Neuronal stem cell (in vitro differentiated cells): ENCODE results near the gene UFM1.

Source experiments
- DNase-seq: peaks from one replicate; pipeline ENCODE4 v3.0.0-alpha.2; 2013; ENCODE audit warnings: low spot score
- H2AFZ ChIP-seq: one replicate; pipeline ENCODE4 v1.6.1; 2013; ENCODE audit warnings: mild to moderate bottlenecking, low read length, inconsistent platforms
- H2AK5ac ChIP-seq: 2 replicates; pipeline ENCODE4 v1.6.1; 2013; ENCODE audit warnings: low read depth, mild to moderate bottlenecking, inconsistent platforms, low read length, moderate library complexity, mixed read lengths
- H2BK120ac ChIP-seq: 2 replicates; pipeline ENCODE4 v1.6.1; 2013; ENCODE audit warnings: low read depth, mild to moderate bottlenecking, inconsistent platforms, low read length, moderate library complexity, mixed read lengths
- H2BK12ac ChIP-seq: one replicate; pipeline ENCODE4 v1.6.1; 2013; ENCODE audit warnings: low read length, inconsistent platforms
- H2BK15ac ChIP-seq: 2 replicates; pipeline ENCODE4 v1.6.1; 2013; ENCODE audit warnings: mild to moderate bottlenecking, low read length, inconsistent platforms, mixed read lengths
- H2BK5ac ChIP-seq: one replicate; pipeline ENCODE4 v1.6.1; 2013; ENCODE audit warnings: inconsistent platforms, mild to moderate bottlenecking, low read length, moderate library complexity
- H3K14ac ChIP-seq: one replicate; pipeline ENCODE4 v1.6.1; 2013; ENCODE audit warnings: low read length, inconsistent platforms
- H3K18ac ChIP-seq: 2 replicates; pipeline ENCODE4 v1.6.1; 2013; ENCODE audit warnings: low read length, inconsistent platforms
- H3K23ac ChIP-seq: 2 replicates; pipeline ENCODE4 v1.6.1; 2013; ENCODE audit warnings: low read depth, mild to moderate bottlenecking, mixed read lengths, low read length, inconsistent platforms; ENCODE audit not compliant: poor library complexity
- H3K27ac ChIP-seq: replicated peaks from 3 replicates; pipeline ENCODE4 v1.5.1; 2013; ENCODE audit warnings: low read length, inconsistent platforms
- H3K27me3 ChIP-seq, 3 experiments: 2 replicates each; pipeline ENCODE4 v1.6.1; 2013; ENCODE audit warnings: low read length in 3 of 3, mild to moderate bottlenecking in 2 of 3, inconsistent platforms in 1 of 3, low read depth in 1 of 3, mixed read lengths in 1 of 3, moderate library complexity in 1 of 3; ENCODE audit not compliant: control insufficient read depth in 3 of 3, insufficient read depth in 3 of 3
- H3K36me3 ChIP-seq, 2 donors: replicated peaks in 1 of 2; 2 replicates each; pipeline ENCODE4 v1.6.1; 2013; ENCODE audit warnings: low read length in 2 of 2; ENCODE audit not compliant: control insufficient read depth in 2 of 2, insufficient read depth in 2 of 2
- H3K4ac ChIP-seq: 2 replicates; pipeline ENCODE4 v1.6.1; 2013; ENCODE audit warnings: inconsistent platforms, mild to moderate bottlenecking, low read length, moderate library complexity
- H3K4me1 ChIP-seq, 2 donors: 1 replicate in 1 of 2; 2 replicates in 1 of 2; pipeline ENCODE4 v1.6.1; 2013; ENCODE audit warnings: low read length in 2 of 2, low read depth in 1 of 2; ENCODE audit not compliant: control insufficient read depth in 2 of 2, insufficient read depth in 1 of 2
- H3K4me2 ChIP-seq: one replicate; pipeline ENCODE4 v1.6.1; 2013; ENCODE audit warnings: mild to moderate bottlenecking, low read length, inconsistent platforms; ENCODE audit not compliant: insufficient read depth, poor library complexity, severe bottlenecking
- H3K4me3 ChIP-seq, 2 donors: 2 replicates each; pipeline ENCODE4 v1.5.1; 2013; ENCODE audit warnings: low read length in 2 of 2, mild to moderate bottlenecking in 2 of 2, inconsistent platforms in 1 of 2, moderate library complexity in 1 of 2
- H3K79me1 ChIP-seq: one replicate; pipeline ENCODE4 v1.6.1; 2013; ENCODE audit warnings: low read depth, mild to moderate bottlenecking, inconsistent platforms, low read length, moderate library complexity
- H3K9ac ChIP-seq: one replicate; pipeline ENCODE4 v1.6.1; 2013; ENCODE audit warnings: mild to moderate bottlenecking, low read depth, low read length, inconsistent platforms; ENCODE audit not compliant: poor library complexity
- H3K9me3 ChIP-seq, 2 donors: replicated peaks in 1 of 2; 2 replicates each; pipeline versions ENCODE3 to v1.6.1; 2013; ENCODE audit warnings: low read length in 2 of 2, mild to moderate bottlenecking in 2 of 2, inconsistent platforms in 1 of 2, low read depth in 1 of 2, mixed read lengths in 1 of 2, moderate library complexity in 1 of 2; ENCODE audit not compliant: control insufficient read depth in 2 of 2, insufficient read depth in 1 of 2
- H4K8ac ChIP-seq: one replicate; pipeline ENCODE4 v1.6.1; 2013; ENCODE audit warnings: low read depth, mild to moderate bottlenecking, inconsistent platforms, low read length, moderate library complexity
- H4K91ac ChIP-seq: one replicate; pipeline ENCODE4 v1.6.1; 2013; ENCODE audit warnings: low read length, low read depth, mild to moderate bottlenecking, inconsistent platforms; ENCODE audit not compliant: poor library complexity
- WGBS, 2 donors: extraction: QIAGEN DNeasy Blood & Tissue Kit; methylation state at CpG; one replicate each; pipeline ENCODE4 v1.1.7; 2013; ENCODE audit warnings: missing lambda C conversion rate in 2 of 2, mixed read lengths in 1 of 2; ENCODE audit not compliant: insufficient read length in 2 of 2, insufficient replicate concordance in 1 of 2; ENCODE audit errors: extremely low coverage in 2 of 2; 5-methylcytosine and 5-hydroxymethylcytosine counted together

Gene UFM1

DNA sequence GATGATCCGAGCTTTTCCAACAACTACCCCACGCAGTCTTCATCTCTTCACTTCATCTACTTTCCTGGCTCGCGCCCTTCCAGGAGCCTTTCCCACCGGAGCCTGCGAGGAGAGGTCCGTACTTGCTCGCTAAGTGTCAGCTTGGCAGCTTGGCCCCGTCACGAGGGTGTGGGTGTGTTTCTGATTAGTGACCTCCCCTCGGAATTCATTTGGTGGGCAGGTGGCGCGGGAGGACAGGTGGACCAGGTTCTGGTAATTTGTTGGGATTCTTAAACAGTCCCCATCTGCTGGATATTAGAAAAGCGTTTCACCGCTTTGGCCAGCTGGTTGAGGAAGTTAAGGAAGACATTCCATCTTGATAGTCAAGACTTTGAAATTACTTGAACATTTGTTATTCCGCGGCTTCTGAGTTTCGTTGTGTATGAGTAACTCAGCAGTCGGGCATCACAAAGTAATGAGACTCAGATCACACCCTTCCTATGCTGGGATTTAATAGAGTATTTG lies 515 bp downstream of the UFM1 start:
- no peak overlapping the region for H2BK5ac ChIP-seq
- peak overlapping the region; percentile 88 to 96 for H3K4me3 ChIP-seq
- H2AK5ac ChIP-seq: no peak overlapping the region
- H3K4ac ChIP-seq: no peak overlapping the region
- H4K91ac ChIP-seq: no peak overlapping the region
- no peak overlapping the region for H4K8ac ChIP-seq
- no peak overlapping the region for H3K14ac ChIP-seq
- no peak overlapping the region for H2BK12ac ChIP-seq
- H3K27me3 ChIP-seq: peaks cover 0 to 1% (median 0%) of the 10 kb centered on the region in 3 experiments
- no peak for DNase-seq
- peak overlapping the region; percentile 85 for H3K9ac ChIP-seq
- H3K36me3 ChIP-seq: peaks cover 2 to 40% of the 10 kb centered on the region in 2 donors
- H3K23ac ChIP-seq: no peak overlapping the region
- no peak overlapping the region for H2BK15ac ChIP-seq
- H3K18ac ChIP-seq: peak overlapping the region; percentile 34
- no peaks in the 10 kb centered on the region for H3K79me1 ChIP-seq
- no peak overlapping the region for H2BK120ac ChIP-seq
- peak overlapping the region; percentile 86 for H2AFZ ChIP-seq
- no CpG with 5 or more reads among the region's 19 CpGs for WGBS, 2 donors
- peaks cover 0 to 9% of the 10 kb centered on the region in 2 donors for H3K4me1 ChIP-seq
- H3K4me2 ChIP-seq: peak overlapping the region; percentile 52
- no peak overlapping the region for H3K27ac ChIP-seq
- no peaks in the 10 kb centered on the region for H3K9me3 ChIP-seq

DNA sequence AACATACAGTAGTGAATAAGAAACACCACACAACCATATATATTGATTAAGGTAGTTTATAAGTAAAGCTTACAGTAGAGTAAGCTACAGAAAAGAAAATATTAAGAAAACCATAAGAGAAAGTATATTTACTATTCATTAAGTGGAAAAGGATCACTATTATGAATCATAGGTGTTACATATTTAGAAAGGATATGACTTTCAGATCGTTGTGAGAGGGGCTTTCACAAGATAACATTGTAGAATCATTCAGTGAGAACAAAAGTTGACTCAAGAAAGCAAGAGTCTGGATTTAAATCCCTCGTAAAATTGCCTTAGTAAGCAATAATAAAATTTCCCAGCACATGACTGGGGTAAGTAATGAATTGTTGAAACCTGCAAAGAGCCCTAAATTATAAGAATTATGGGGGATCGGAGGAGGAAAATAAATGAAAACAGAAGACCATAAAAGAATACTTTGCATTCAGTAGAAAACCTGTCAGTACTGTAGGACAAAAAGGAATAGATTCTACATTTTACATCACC lies 6.0 kb downstream of the UFM1 start:
- no peak overlapping the region for H3K4me2 ChIP-seq
- WGBS, 2 donors: no CpG with 5 or more reads among the region's 3 CpGs
- H3K79me1 ChIP-seq: no peaks in the 10 kb centered on the region
- no peaks in the 10 kb centered on the region for H3K27me3 ChIP-seq
- H3K9ac ChIP-seq: no peak overlapping the region
- no peak overlapping the region for H2BK12ac ChIP-seq
- H2AFZ ChIP-seq: no peak overlapping the region
- peaks cover 0 to 4% of the 10 kb centered on the region in 2 donors for H3K4me1 ChIP-seq
- no peak overlapping the region for H3K4ac ChIP-seq
- H3K18ac ChIP-seq: no peak overlapping the region
- no peaks in the 10 kb centered on the region for H3K9me3 ChIP-seq
- H2AK5ac ChIP-seq: no peak overlapping the region
- no peak for DNase-seq
- H2BK15ac ChIP-seq: no peak overlapping the region
- H2BK5ac ChIP-seq: no peak overlapping the region
- no peak overlapping the region for H3K4me3 ChIP-seq
- no peak overlapping the region for H3K27ac ChIP-seq
- no peak overlapping the region for H3K14ac ChIP-seq
- H2BK120ac ChIP-seq: no peak overlapping the region
- H4K8ac ChIP-seq: no peak overlapping the region
- no peak overlapping the region for H3K23ac ChIP-seq
- peaks cover 2 to 94% of the 10 kb centered on the region in 2 donors for H3K36me3 ChIP-seq
- H4K91ac ChIP-seq: no peak overlapping the region

DNA sequence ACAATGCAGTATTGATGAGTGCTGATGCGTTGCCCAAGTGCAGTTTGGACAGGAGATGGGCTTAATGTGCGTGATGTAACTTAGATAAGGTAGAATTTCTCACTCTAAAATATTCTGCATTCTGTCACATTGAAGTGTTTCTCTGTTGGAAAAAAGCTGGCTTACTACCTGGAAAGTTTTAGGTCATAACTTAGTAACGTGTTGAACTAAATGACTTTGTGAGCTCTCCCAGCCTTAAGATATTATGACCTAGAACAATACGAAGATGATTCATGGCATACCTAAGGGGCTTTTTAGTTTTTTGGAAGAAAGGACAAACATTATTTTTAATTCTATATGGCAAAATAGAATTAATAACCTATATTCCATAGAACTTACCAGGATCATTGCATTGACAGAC lies 9.0 kb downstream of the UFM1 start:
- no peak overlapping the region for H4K8ac ChIP-seq
- H3K4me1 ChIP-seq: no peaks in the 10 kb centered on the region
- H3K4ac ChIP-seq: no peak overlapping the region
- no peak overlapping the region for H2BK15ac ChIP-seq
- no CpG with 5 or more reads among the region's 4 CpGs for WGBS, 2 donors
- H2BK5ac ChIP-seq: no peak overlapping the region
- H3K14ac ChIP-seq: no peak overlapping the region
- H3K27ac ChIP-seq: no peak overlapping the region
- peaks cover 0 to 3% of the 10 kb centered on the region in 2 donors for H3K9me3 ChIP-seq
- H3K9ac ChIP-seq: no peak overlapping the region
- H3K27me3 ChIP-seq: no peaks in the 10 kb centered on the region
- H3K36me3 ChIP-seq: peaks cover 2 to 98% of the 10 kb centered on the region in 2 donors
- no peak for DNase-seq
- no peaks in the 10 kb centered on the region for H3K79me1 ChIP-seq
- no peak overlapping the region for H3K23ac ChIP-seq
- H2AK5ac ChIP-seq: no peak overlapping the region
- H2BK12ac ChIP-seq: no peak overlapping the region
- no peak overlapping the region for H3K4me2 ChIP-seq
- no peak overlapping the region for H2AFZ ChIP-seq
- H3K4me3 ChIP-seq: no peak overlapping the region
- no peak overlapping the region for H4K91ac ChIP-seq
- H2BK120ac ChIP-seq: no peak overlapping the region
- no peak overlapping the region for H3K18ac ChIP-seq

DNA sequence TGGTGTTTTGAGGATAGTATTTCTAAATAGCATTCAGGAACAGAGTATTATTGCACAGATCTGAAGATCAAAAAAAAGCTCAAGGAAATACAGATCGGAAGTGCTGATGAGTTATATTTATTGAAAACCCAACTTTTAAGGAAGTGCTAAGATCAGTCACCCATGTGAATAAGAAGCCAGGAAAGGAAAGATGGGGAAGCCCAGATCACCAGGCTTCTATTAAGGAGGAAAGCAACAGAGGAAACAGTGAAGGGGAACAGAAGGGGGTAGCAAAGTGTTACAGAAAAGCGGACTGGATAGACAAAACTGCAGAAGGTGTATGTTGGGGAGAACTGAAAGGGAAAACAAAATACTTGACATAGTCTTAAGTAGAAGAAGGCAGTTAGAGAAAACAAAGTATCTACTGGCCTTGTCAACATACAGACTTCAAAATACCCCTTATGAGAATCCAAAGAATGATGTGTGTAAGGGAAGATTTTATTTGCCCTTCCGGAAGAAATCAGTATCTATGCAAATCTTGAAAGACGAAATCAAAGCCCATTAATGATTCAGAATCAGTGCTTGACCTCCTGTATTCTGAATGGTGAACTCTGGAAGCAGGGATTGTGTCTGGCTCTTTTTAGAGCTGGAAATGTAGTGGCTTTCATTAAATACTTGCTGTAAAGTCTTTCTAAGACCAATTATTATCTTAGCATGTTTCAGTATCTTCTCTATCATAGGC lies 12.1 kb downstream of the UFM1 start:
- H3K4me3 ChIP-seq: no peak overlapping the region
- no peak overlapping the region for H3K14ac ChIP-seq
- H4K8ac ChIP-seq: no peak overlapping the region
- no peaks in the 10 kb centered on the region for H3K4me1 ChIP-seq
- H4K91ac ChIP-seq: no peak overlapping the region
- no peak overlapping the region for H2BK12ac ChIP-seq
- H2AK5ac ChIP-seq: no peak overlapping the region
- no peak overlapping the region for H2BK5ac ChIP-seq
- H2BK120ac ChIP-seq: no peak overlapping the region
- no peak overlapping the region for H2AFZ ChIP-seq
- H3K9me3 ChIP-seq: peaks cover 0 to 3% of the 10 kb centered on the region in 2 donors
- H3K23ac ChIP-seq: no peak overlapping the region
- H3K18ac ChIP-seq: no peak overlapping the region
- H2BK15ac ChIP-seq: no peak overlapping the region
- H3K79me1 ChIP-seq: no peaks in the 10 kb centered on the region
- H3K9ac ChIP-seq: no peak overlapping the region
- no peak for DNase-seq
- H3K4me2 ChIP-seq: no peak overlapping the region
- no peak overlapping the region for H3K4ac ChIP-seq
- no peak overlapping the region for H3K27ac ChIP-seq
- H3K27me3 ChIP-seq: no peaks in the 10 kb centered on the region
- no CpG with 5 or more reads among the region's 4 CpGs for WGBS, 2 donors
- peaks cover 2 to 68% of the 10 kb centered on the region in 2 donors for H3K36me3 ChIP-seq
